Measurements from ENCODE around the gene ZNF639.

DNA sequence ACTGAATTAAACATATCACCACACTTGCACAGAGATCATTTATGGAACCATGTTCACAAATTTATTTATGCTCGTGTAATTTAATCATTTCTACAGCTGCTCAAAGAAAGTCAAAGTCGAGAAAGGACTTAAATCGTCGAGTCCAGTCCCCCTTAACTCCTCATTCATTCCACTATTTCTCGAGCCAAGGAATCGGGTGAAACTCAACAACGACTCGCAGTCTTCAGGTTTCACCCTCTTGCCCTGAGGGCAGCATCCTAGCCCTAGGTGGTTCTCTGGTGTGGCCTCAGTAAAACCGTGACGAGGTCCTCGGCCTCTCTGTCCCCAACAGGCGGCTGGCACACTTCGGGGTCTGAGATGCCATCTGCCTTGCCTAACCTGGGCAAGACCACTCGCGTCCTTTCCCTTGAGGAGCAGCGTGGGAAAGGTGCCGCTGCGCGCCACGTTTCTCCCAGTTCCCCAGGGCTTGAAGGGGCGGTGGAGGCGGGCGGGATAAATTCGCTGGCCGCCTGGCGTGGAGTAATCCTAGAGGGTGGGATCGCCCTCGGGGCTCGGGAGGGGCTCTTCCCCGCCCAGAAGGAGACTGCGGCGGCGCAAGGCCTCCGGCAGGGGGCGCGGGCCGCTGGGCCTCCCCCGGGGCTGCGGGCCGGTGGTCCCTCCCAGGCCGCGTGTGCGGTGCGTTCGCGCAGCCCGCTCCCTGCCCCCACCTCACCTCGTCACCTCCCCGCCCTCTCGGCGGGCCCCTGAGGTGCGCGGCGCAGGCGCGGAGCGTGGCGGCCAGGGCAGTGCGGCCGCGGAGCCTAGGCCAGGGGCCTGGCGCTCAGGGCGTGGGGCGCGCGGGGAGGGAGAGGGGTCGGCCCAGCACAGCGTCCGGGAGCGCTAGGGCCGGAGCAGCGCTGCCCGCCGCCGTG, at the start of gene ZNF639:
- TF ChIP-seq CAMTA2 (CRISPR knock-in tag; conservative IDR thresholded peaks at IDR 0.05) (no peak), GTF2F1 (IDR thresholded peaks at IDR 0.05; ENCODE audit: low read depth, low read length) (no peak), POLR2G (IDR thresholded peaks at IDR 0.05; ENCODE audit: low read depth, low read length) (no peak), ZFP1 (CRISPR knock-in tag; IDR thresholded peaks at IDR 0.05) (no peak), POLR2A (conservative IDR thresholded peaks at IDR 0.05) (peak; percentile 37), POLR2AphosphoS5 (IDR thresholded peaks at IDR 0.05; ENCODE audit: control insufficient read depth, insufficient read depth, low read depth, low read length) (peak; percentile 75; the same call in 1 of the 2 replicates), MAFK (IDR thresholded peaks at IDR 0.05; ENCODE audit: low read length) (no peak), MXI1 (IDR thresholded peaks at IDR 0.05; ENCODE audit: low read depth, low read length) (0 out of 2 replicates have a peak, but pooled peaks have one; percentile 17), PRPF4 (IDR thresholded peaks at IDR 0.05; ENCODE audit: insufficient read depth, low read depth, low read length, poor library complexity, severe bottlenecking) (peak; percentile 47)
- TF ChIP-seq, protein P1, sequence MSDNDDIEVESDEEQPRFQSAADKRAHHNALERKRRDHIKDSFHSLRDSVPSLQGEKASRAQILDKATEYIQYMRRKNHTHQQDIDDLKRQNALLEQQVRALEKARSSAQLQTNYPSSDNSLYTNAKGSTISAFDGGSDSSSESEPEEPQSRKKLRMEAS (CRISPR knock-in tag; IDR thresholded peaks at IDR 0.05), result peak; percentile 97

Measured in K562 (cell line).